Measurements from ENCODE around the gene DPPA2. TPM values are rescaled to one million over a fixed set of nuclear protein-coding genes. Genes with fewer than 3 reads are reported as not detected.

The DPPA2 gene
- total RNA-seq, 1 experiment from 2014 or later = not detected

DNA sequence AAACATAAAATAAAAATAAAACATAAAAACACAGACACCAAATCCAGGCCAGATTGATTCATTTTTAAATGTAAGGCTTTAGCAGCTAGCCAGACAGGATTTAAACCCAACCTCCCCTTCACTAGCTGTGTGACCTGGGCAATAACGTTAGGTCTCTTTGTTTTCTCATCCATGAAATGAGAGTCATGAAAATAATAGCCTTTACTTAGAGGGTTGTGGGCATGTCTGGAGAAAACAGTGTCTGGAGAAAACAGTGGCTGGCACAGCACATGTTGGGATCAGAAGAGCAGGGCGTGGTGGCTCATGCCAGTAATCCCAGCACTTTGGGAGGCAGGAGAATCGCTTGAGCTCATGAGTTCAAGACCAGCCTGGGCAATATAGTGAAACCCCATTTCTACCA lies 22.9 kb upstream of the DPPA2 start:
- H3K27me3 ChIP-seq (ENCODE audit: insufficient read depth, low read length) = no peaks in the 10 kb centered on the region
- H4K20me1 ChIP-seq (ENCODE audit: insufficient read depth) = no peaks in the 10 kb centered on the region
- no peaks in the 10 kb centered on the region for H3K4me1 ChIP-seq (ENCODE audit: control insufficient read depth in 1 of 2, insufficient read depth in 2 of 2, low read length in 2 of 2)
- DNase-seq (ENCODE audit: low read depth, low spot score) (no peak), ATAC-seq (no peak)
- ChIA-PET CTCF (no interaction called here), POLR2A (no interaction called here), RAD21 (ENCODE audit: low non-redundant PET in 1 of 2, low total read pairs in 2 of 2, uncharacterized antibody in 2 of 2, unreplicated experiment in 2 of 2) (no interaction called here)
- no peak overlapping the region for H3K9ac ChIP-seq (ENCODE audit: low read length)
- TF ChIP-seq, protein P1, sequence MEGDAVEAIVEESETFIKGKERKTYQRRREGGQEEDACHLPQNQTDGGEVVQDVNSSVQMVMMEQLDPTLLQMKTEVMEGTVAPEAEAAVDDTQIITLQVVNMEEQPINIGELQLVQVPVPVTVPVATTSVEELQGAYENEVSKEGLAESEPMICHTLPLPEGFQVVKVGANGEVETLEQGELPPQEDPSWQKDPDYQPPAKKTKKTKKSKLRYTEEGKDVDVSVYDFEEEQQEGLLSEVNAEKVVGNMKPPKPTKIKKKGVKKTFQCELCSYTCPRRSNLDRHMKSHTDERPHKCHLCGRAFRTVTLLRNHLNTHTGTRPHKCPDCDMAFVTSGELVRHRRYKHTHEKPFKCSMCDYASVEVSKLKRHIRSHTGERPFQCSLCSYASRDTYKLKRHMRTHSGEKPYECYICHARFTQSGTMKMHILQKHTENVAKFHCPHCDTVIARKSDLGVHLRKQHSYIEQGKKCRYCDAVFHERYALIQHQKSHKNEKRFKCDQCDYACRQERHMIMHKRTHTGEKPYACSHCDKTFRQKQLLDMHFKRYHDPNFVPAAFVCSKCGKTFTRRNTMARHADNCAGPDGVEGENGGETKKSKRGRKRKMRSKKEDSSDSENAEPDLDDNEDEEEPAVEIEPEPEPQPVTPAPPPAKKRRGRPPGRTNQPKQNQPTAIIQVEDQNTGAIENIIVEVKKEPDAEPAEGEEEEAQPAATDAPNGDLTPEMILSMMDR (IDR thresholded peaks at IDR 0.05 in 2 of 3, conservative IDR thresholded peaks at IDR 0.05 in 1 of 3; ENCODE audit: borderline replicate concordance in 1 of 3, insufficient read depth in 1 of 3, low read depth in 2 of 3, low read length in 2 of 3) = no peak
- TF ChIP-seq ELF1 (IDR thresholded peaks at IDR 0.05; ENCODE audit: borderline replicate concordance, low read depth) (no peak), SIN3A (IDR thresholded peaks at IDR 0.05; ENCODE audit: low read depth) (no peak), RAD21 (IDR thresholded peaks at IDR 0.05; ENCODE audit: low read depth) (no peak), ZBTB33 (IDR thresholded peaks at IDR 0.05; ENCODE audit: extremely low read depth, insufficient replicate concordance, low read length) (no peak), POLR2AphosphoS5 (IDR thresholded peaks at IDR 0.05; ENCODE audit: low read depth, low read length) (no peak), YY1 (IDR thresholded peaks at IDR 0.05; ENCODE audit: extremely low read depth, insufficient replicate concordance, low read depth, low read length) (no peak), ZFX (IDR thresholded peaks at IDR 0.05) (no peak), POLR2A (IDR thresholded peaks at IDR 0.05; ENCODE audit: borderline replicate concordance, extremely low read depth, insufficient read depth, insufficient read length) (no peak), MAX (IDR thresholded peaks at IDR 0.05) (no peak), SRF (IDR thresholded peaks at IDR 0.05; ENCODE audit: low read depth) (no peak), CEBPB (IDR thresholded peaks at IDR 0.05; ENCODE audit: low read depth) (no peak), FOSL1 (IDR thresholded peaks at IDR 0.05; ENCODE audit: low read depth) (no peak), ZNF274 (IDR thresholded peaks at IDR 0.05; ENCODE audit: low read depth, low read length) (no peak), CBX3 (IDR thresholded peaks at IDR 0.05; ENCODE audit: low read depth) (no peak), EZH2 (IDR thresholded peaks at IDR 0.05) (no peak), SP1 (IDR thresholded peaks at IDR 0.05; ENCODE audit: low read depth) (no peak), JUND (IDR thresholded peaks at IDR 0.05) (no peak)
- TF ChIP-seq, protein P2, sequence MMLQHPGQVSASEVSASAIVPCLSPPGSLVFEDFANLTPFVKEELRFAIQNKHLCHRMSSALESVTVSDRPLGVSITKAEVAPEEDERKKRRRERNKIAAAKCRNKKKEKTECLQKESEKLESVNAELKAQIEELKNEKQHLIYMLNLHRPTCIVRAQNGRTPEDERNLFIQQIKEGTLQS (IDR thresholded peaks at IDR 0.05) = no peak
- H2AFZ ChIP-seq (ENCODE audit: low read depth, low read length, poor library complexity, severe bottlenecking) = no peak overlapping the region
- H3K79me2 ChIP-seq (ENCODE audit: insufficient read depth, low read length) = no peaks in the 10 kb centered on the region
- no peaks in the 10 kb centered on the region for H3K36me3 ChIP-seq (ENCODE audit: control insufficient read depth in 1 of 2, insufficient read depth in 2 of 2, low read length in 2 of 2)
- H3K4me2 ChIP-seq (ENCODE audit: low read length) = no peak overlapping the region
- no peaks in the 10 kb centered on the region for H3K9me2 ChIP-seq (ENCODE audit: insufficient read depth)
- no TSS peak for BruUV-seq (replicated peaks)
- no peaks in the 10 kb centered on the region for H3K9me3 ChIP-seq (ENCODE audit: control insufficient read depth in 1 of 2, insufficient read depth in 1 of 2, low read depth in 1 of 2, low read length in 2 of 2)
- H3K4me3 ChIP-seq (replicated peaks in 1 of 2; ENCODE audit: low read depth in 1 of 2, low read length in 2 of 2) = no peak overlapping the region
- no peak overlapping the region for H3K27ac ChIP-seq (ENCODE audit: low read depth, low read length)
- intact Hi-C loops (cut with micrococcal nuclease) = no loop called here

All from HCT116 (cell line).